SJCRH30 (cell line): ENCODE results near the gene BTG1. TPM values are rescaled to one million over a fixed set of nuclear protein-coding genes. Genes with fewer than 3 reads are reported as not detected.

Experiments used
- DNase-seq, 2 experiments: peaks; one replicate each; pipeline ENCODE4 v3.0.0-alpha.2; 2015 to 2020
- H3K27ac ChIP-seq: fragments of 250-450 bp; sonication (Bioruptor Pico); 2 replicates; pipeline ENCODE4 v1.5.1; 2020; ENCODE audit warnings: mild to moderate bottlenecking, moderate library complexity
- H3K27me3 ChIP-seq: fragments of 250-450 bp; sonication (Bioruptor Pico); 2 replicates; pipeline ENCODE4 v1.5.1; 2020; ENCODE audit warnings: mild to moderate bottlenecking, moderate library complexity
- H3K36me3 ChIP-seq: fragments of 250-450 bp; sonication (Bioruptor Pico); 2 replicates; pipeline ENCODE4 v1.5.1; 2020; ENCODE audit warnings: mild to moderate bottlenecking, moderate library complexity
- H3K4me1 ChIP-seq: fragments of 250-450 bp; sonication (Bioruptor Pico); 2 replicates; pipeline ENCODE4 v1.5.1; 2020; ENCODE audit warnings: mild to moderate bottlenecking, moderate library complexity
- H3K4me3 ChIP-seq: fragments of 250-450 bp; sonication (Bioruptor Pico); 2 replicates; pipeline ENCODE4 v1.5.1; 2020; ENCODE audit warnings: mild to moderate bottlenecking, moderate library complexity
- H3K9me3 ChIP-seq: fragments of 250-450 bp; sonication (Bioruptor Pico); replicated peaks from 2 replicates; pipeline ENCODE4 v1.5.1; 2020; ENCODE audit warnings: mild to moderate bottlenecking, moderate library complexity
- total RNA-seq: library from RNA; depleted of rRNA; stranded (reverse); fragments of >200 nt; shearing (Covaris generic); gene quantifications from 2 replicates; pipeline ENCODE4 v1.2.3, GENCODE V29; 2014; rRNA removed

The BTG1 gene, protein sequence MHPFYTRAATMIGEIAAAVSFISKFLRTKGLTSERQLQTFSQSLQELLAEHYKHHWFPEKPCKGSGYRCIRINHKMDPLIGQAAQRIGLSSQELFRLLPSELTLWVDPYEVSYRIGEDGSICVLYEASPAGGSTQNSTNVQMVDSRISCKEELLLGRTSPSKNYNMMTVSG
- total RNA-seq, result 14.1 and 14.3 TPM in 2 replicates

- peaks cover 22% of the 10 kb centered on the region for H3K36me3 ChIP-seq
- peak; percentile 98 to 99 for DNase-seq
- peak within 1 kb of the TSS; percentile 80 for H3K27ac ChIP-seq
- H3K4me3 ChIP-seq, result peak within 1 kb of the TSS; percentile 90
- peaks cover 12% of the 10 kb centered on the region for H3K4me1 ChIP-seq
- H3K9me3 ChIP-seq, result no peaks in the 10 kb centered on the region
- no peaks in the 10 kb centered on the region for H3K27me3 ChIP-seq
These were observed at the start of gene BTG1 for GRCh38 chr12:92145731-92146496. BTG1 (minus strand) TSS chr12:92145846; CDS start chr12:92145535, 311 bp downstream.

DNA sequence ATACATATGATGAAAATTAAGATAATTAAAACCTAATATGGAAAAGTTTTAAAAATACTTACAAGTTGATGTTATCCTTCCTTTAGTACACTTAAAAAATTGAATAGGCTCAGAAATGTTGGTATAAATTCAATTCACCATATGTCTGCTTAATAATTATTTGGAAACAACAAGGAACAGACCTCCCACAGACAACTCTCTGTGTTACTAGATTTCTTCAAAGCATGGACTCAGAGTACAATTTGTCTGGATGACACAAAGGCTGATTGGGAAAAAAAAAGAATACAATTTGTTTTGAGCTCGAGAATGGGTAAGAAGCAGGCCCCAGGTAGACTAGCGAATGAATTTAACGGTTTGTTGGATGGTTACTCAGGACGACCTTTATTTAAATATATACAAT lies 48.9 kb upstream of the BTG1 start:
- DNase-seq, result no peak
- Histone ChIP-seq H3K9me3 (no peaks in the 10 kb centered on the region), H3K4me1 (peaks cover 4% of the 10 kb centered on the region; the same call in 1 of the 2 replicates), H3K27ac (no peak overlapping the region), H3K27me3 (no peaks in the 10 kb centered on the region), H3K36me3 (no peaks in the 10 kb centered on the region), H3K4me3 (no peak overlapping the region)

- Histone ChIP-seq H3K36me3 (no peaks in the 10 kb centered on the region), H3K27ac (no peak overlapping the region), H3K4me3 (no peak overlapping the region), H3K27me3 (no peaks in the 10 kb centered on the region), H3K4me1 (peaks cover 4% of the 10 kb centered on the region; the same call in 1 of the 2 replicates), H3K9me3 (no peaks in the 10 kb centered on the region)
- peak in 1 of 2 experiments; percentile 14 for DNase-seq
These were observed 48.2 kb upstream of the BTG1 start for GRCh38 chr12:92193846-92194245.

- no peak overlapping the region for H3K27ac ChIP-seq
- H3K27me3 ChIP-seq, result no peaks in the 10 kb centered on the region
- no peaks in the 10 kb centered on the region for H3K36me3 ChIP-seq
- DNase-seq, result no peak
- no peak overlapping the region for H3K4me3 ChIP-seq
- no peaks in the 10 kb centered on the region for H3K9me3 ChIP-seq
- peaks cover 4% of the 10 kb centered on the region; the same call in 1 of the 2 replicates for H3K4me1 ChIP-seq
These were observed 47.4 kb upstream of the BTG1 start for GRCh38 chr12:92193063-92193462.

DNA sequence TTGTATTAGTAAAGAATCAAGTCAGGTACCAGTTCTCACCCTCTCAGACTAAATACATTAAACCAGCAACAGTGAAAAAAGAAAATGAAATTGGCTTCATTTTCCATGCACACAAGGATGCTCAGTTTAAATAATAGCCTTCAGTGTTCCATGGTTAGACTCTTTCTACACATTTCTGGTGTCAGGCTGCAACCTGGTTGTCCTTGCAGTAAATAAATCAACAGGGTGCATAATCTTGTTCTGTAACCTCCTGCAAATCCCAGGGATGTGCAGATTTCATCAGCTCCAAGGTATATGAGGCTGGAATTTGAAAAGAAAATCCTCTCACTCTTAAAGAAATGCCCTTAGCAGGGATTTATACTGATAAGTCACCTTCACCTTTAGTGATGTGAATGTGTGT lies 46.7 kb upstream of the BTG1 start:
- Histone ChIP-seq H3K9me3 (no peaks in the 10 kb centered on the region), H3K27me3 (no peaks in the 10 kb centered on the region), H3K27ac (no peak overlapping the region), H3K36me3 (no peaks in the 10 kb centered on the region), H3K4me1 (peaks cover 4% of the 10 kb centered on the region; the same call in 1 of the 2 replicates), H3K4me3 (no peak overlapping the region)
- DNase-seq, result no peak

DNA sequence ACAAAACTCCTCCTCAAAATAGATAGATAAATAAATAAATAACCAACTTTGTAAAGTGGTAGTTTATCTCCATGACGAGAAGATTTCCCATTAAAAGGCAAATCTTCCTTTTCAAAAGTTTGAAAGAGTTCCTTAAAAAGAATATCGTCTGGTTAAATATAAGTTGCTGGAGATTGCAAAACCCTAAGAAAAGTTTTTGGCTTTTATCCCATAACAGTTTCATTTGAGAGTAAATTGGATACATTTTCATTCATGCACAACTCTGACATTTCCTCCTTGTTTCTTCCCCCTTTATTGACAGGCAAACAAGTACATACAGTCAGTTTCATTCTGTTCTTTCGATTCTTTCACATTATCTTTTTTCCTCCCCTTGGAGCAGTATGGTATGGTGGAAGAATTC lies 45.4 kb upstream of the BTG1 start:
- H3K27ac ChIP-seq, result no peak overlapping the region
- DNase-seq, result no peak
- H3K4me3 ChIP-seq, result no peak overlapping the region
- H3K27me3 ChIP-seq, result no peaks in the 10 kb centered on the region
- no peaks in the 10 kb centered on the region for H3K36me3 ChIP-seq
- no peaks in the 10 kb centered on the region for H3K9me3 ChIP-seq
- H3K4me1 ChIP-seq, result peaks cover 4% of the 10 kb centered on the region; the same call in 1 of the 2 replicates

GRCh38 chr12:92188517-92189188 lies 43.0 kb upstream of the BTG1 start:
- no peak for DNase-seq

DNA sequence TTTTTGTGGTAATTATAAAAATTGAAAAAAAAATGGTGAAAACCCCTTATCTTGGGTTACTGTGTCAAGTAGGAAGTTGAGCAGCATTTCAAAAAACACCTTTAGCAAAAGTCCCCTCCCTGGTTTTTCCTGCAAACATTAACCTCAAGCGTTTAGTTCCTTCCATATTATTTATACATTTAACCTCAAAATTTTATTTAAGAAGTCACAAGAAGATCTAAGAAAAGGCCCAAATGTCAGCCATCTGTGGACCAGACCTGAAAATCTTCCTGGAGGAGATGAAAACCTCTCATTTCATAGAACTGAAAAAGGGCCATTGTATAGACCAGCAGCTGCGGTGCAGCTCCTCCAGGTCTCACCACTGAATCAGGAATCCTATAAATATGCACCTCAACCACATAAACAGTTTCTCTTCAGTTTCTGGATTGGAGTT lies 40.4 kb upstream of the BTG1 start:
- no peak for DNase-seq
- no peaks in the 10 kb centered on the region for H3K4me1 ChIP-seq
- no peaks in the 10 kb centered on the region for H3K9me3 ChIP-seq
- no peak overlapping the region for H3K4me3 ChIP-seq
- no peaks in the 10 kb centered on the region for H3K36me3 ChIP-seq
- H3K27ac ChIP-seq, result no peak overlapping the region
- no peaks in the 10 kb centered on the region for H3K27me3 ChIP-seq

More at GRCh38 chr12:92188517-92189188, 43.0 kb upstream of the BTG1 start:
- H3K4me3 ChIP-seq, result no peak overlapping the region
- no peaks in the 10 kb centered on the region for H3K9me3 ChIP-seq
- no peaks in the 10 kb centered on the region for H3K27me3 ChIP-seq
- no peaks in the 10 kb centered on the region for H3K4me1 ChIP-seq
- H3K36me3 ChIP-seq, result no peaks in the 10 kb centered on the region
- H3K27ac ChIP-seq, result no peak overlapping the region

- H3K27ac ChIP-seq, result no peak overlapping the region
- no peaks in the 10 kb centered on the region for H3K4me1 ChIP-seq
- H3K4me3 ChIP-seq, result no peak overlapping the region
- H3K9me3 ChIP-seq, result no peaks in the 10 kb centered on the region
- no peaks in the 10 kb centered on the region for H3K27me3 ChIP-seq
- no peak for DNase-seq
- H3K36me3 ChIP-seq, result no peaks in the 10 kb centered on the region
These were observed 39.4 kb upstream of the BTG1 start for GRCh38 chr12:92185052-92185451.

DNA sequence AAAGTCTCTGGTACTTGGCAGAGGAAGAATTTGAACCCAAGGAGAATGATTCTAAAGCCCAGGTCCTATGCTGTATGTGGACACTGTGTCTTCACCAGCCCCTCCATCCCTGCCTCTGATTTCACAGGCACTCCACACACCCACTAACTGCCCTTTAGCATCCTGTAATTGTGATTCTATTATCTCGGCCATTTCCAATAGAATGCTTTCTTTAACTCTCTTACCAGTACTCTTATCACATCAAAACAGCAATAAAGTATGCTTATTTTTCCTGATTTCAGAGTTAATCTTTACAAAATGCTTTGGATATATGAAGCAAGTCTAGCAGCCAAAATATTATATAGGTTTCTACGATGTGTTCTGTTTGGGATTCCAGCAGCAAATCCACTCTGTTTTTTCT lies 37.9 kb upstream of the BTG1 start:
- Histone ChIP-seq H3K9me3 (no peaks in the 10 kb centered on the region), H3K27me3 (no peaks in the 10 kb centered on the region), H3K27ac (no peak overlapping the region), H3K4me1 (no peaks in the 10 kb centered on the region), H3K4me3 (no peak overlapping the region), H3K36me3 (no peaks in the 10 kb centered on the region)
- no peak for DNase-seq

DNA sequence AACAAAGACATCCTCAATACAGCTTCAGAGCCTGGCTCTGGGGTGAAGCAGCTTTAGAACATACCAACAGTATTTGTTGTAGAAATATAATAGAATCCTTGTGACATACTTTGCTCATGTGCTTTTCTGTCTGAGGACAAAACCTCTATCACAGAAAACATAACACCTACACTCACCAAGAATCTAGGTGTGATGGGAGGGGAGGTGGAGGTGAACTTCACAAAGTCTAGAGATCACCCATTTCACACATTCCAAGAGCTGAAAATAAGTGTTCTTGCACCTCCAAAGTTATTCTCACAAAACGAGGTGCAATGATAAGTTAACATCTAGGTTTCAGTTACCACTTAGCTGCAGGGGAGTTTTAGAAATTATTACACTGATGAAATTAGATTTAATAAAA lies 32.7 kb upstream of the BTG1 start:
- H3K4me3 ChIP-seq, result no peak overlapping the region
- no peaks in the 10 kb centered on the region for H3K36me3 ChIP-seq
- H3K4me1 ChIP-seq, result no peaks in the 10 kb centered on the region
- no peaks in the 10 kb centered on the region for H3K9me3 ChIP-seq
- H3K27ac ChIP-seq, result no peak overlapping the region
- no peak for DNase-seq
- no peaks in the 10 kb centered on the region for H3K27me3 ChIP-seq

DNA sequence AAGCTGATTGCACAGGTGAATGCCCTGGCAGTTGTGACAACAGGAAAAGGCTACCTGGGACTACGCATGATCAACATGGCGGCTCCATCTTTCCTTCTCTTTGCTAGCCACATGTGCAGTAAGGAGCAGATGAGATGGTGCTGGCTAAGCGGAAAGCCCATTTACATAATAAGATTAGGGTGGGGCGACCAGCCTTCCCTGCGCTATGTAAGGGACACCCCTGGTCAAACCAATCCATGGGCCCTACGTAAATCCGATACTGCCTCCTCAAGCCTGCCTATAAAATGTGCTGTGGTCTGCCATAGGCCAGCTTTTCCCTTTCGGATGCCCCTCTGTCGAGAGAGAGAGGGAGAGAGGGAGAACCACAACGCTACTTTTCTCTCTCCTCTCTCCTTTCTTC lies 31.0 kb upstream of the BTG1 start:
- DNase-seq, result no peak
- H3K4me3 ChIP-seq, result no peak overlapping the region
- H3K4me1 ChIP-seq, result no peaks in the 10 kb centered on the region
- H3K9me3 ChIP-seq, result no peaks in the 10 kb centered on the region
- no peaks in the 10 kb centered on the region for H3K36me3 ChIP-seq
- no peaks in the 10 kb centered on the region for H3K27me3 ChIP-seq
- H3K27ac ChIP-seq, result no peak overlapping the region

GRCh38 chr12:92175961-92176360 lies 30.3 kb upstream of the BTG1 start:
- no peaks in the 10 kb centered on the region for H3K36me3 ChIP-seq
- no peak overlapping the region for H3K4me3 ChIP-seq
- H3K9me3 ChIP-seq, result no peaks in the 10 kb centered on the region
- H3K27me3 ChIP-seq, result no peaks in the 10 kb centered on the region
- no peak overlapping the region for H3K27ac ChIP-seq
- H3K4me1 ChIP-seq, result no peaks in the 10 kb centered on the region
- DNase-seq, result no peak

DNA sequence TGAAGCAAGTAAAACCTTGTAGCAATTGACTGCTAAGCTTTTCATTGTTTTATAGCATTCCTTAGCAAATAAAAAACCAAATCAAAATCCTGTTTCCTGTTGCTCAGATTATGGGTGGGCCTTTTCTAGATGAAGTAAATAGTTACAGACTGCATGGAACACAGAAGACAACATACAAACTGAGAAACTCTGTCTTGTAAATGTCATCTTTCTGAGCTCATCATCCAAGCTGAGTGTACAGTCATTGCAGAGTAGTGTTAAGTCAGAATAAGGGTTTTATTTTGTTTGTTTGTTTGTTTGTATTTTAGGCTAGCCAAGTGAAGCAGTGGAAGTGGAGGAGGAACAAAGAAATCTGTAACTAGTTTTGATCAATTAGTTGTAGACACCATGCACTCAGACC lies 24.4 kb upstream of the BTG1 start:
- H3K4me1 ChIP-seq, result no peaks in the 10 kb centered on the region
- no peaks in the 10 kb centered on the region for H3K27me3 ChIP-seq
- H3K9me3 ChIP-seq, result no peaks in the 10 kb centered on the region
- H3K4me3 ChIP-seq, result no peak overlapping the region
- H3K36me3 ChIP-seq, result no peaks in the 10 kb centered on the region
- DNase-seq, result no peak
- no peak overlapping the region for H3K27ac ChIP-seq

- Histone ChIP-seq H3K27me3 (no peaks in the 10 kb centered on the region), H3K36me3 (no peaks in the 10 kb centered on the region), H3K4me3 (no peak overlapping the region), H3K9me3 (no peaks in the 10 kb centered on the region), H3K27ac (no peak overlapping the region), H3K4me1 (no peaks in the 10 kb centered on the region)
- no peak for DNase-seq
These were observed 21.4 kb upstream of the BTG1 start for GRCh38 chr12:92167075-92167474.
